HG03064 (cell line): ENCODE results near the gene SIRT2.
A peak's percentile ranks its signal among the peaks of the same experiment; 100 is the strongest.
"Not testable (repeated sequence)": the region's sequence is repeated elsewhere in the genome, so short reads cannot be mapped to it uniquely, and the experiment has no call there.

ENCODE experiments used
- ATAC-seq: cut with Tn5 transposase; IDR thresholded peaks from one replicate; pipeline ENCODE4 v1.9.1; 2021; ENCODE audit warnings: low read depth; ENCODE audit not compliant: unreplicated experiment

SIRT2 gene

GRCh38 chr19:38834104-38834490 lies 65.3 kb downstream of the SIRT2 start:
- ATAC-seq: no peak

GRCh38 chr19:38833092-38833425 lies 66.4 kb downstream of the SIRT2 start:
- no peak for ATAC-seq

- ATAC-seq: peak; percentile 43
These were observed 68.2 kb downstream of the SIRT2 start for GRCh38 chr19:38831142-38831605.

- no peak for ATAC-seq
These were observed 69.2 kb downstream of the SIRT2 start for GRCh38 chr19:38830039-38830733.

GRCh38 chr19:38829203-38829602 lies 70.2 kb downstream of the SIRT2 start:
- ATAC-seq: not testable (repeated sequence)
